GM19025 (cell line): ENCODE measurements around the gene JMJD1C.
A peak's percentile ranks its signal among the peaks of the same experiment; 100 is the strongest.
"Not testable (repeated sequence)": the region's sequence is repeated elsewhere in the genome, so short reads cannot be mapped to it uniquely, and the experiment has no call there.

Experiments
- ATAC-seq: cut with Tn5 transposase; IDR thresholded peaks from one replicate; pipeline ENCODE4 v1.9.1; 2021; ENCODE audit warnings: mild to moderate bottlenecking, low read depth, moderate library complexity; ENCODE audit not compliant: unreplicated experiment

Gene JMJD1C

GRCh38 chr10:63240807-63241206 lies 225.0 kb downstream of the JMJD1C start:
- no peak for ATAC-seq

- no peak for ATAC-seq
These were observed 227.3 kb downstream of the JMJD1C start for GRCh38 chr10:63238501-63238900.

GRCh38 chr10:63237396-63237795 lies 228.4 kb downstream of the JMJD1C start:
- ATAC-seq, result no peak

GRCh38 chr10:63236113-63236935 lies 229.5 kb downstream of the JMJD1C start:
- peak; percentile 90 for ATAC-seq

- ATAC-seq, result not testable (repeated sequence)
These were observed 230.6 kb downstream of the JMJD1C start for GRCh38 chr10:63235136-63235535.

- no peak for ATAC-seq
These were observed 236.6 kb downstream of the JMJD1C start for GRCh38 chr10:63229161-63229560.

- no peak for ATAC-seq
These were observed 237.5 kb downstream of the JMJD1C start for GRCh38 chr10:63228237-63228636.

- ATAC-seq, result no peak
These were observed 238.4 kb downstream of the JMJD1C start for GRCh38 chr10:63227207-63227895.

- no peak for ATAC-seq
These were observed 241.5 kb downstream of the JMJD1C start for GRCh38 chr10:63224241-63224640.

- no peak for ATAC-seq
These were observed 243.8 kb downstream of the JMJD1C start for GRCh38 chr10:63221950-63222349.

GRCh38 chr10:63219749-63220148 lies 246.0 kb downstream of the JMJD1C start:
- no peak for ATAC-seq

GRCh38 chr10:63217120-63217605 lies 248.6 kb downstream of the JMJD1C start:
- ATAC-seq, result peak; percentile 73

GRCh38 chr10:63214571-63214970 lies 251.2 kb downstream of the JMJD1C start:
- ATAC-seq, result no peak

GRCh38 chr10:63213489-63213888 lies 252.3 kb downstream of the JMJD1C start:
- no peak for ATAC-seq

- ATAC-seq, result no peak
These were observed 255.1 kb downstream of the JMJD1C start for GRCh38 chr10:63210611-63211196.

- ATAC-seq, result no peak
These were observed 256.1 kb downstream of the JMJD1C start for GRCh38 chr10:63209705-63210104.

GRCh38 chr10:63208986-63209385 lies 256.8 kb downstream of the JMJD1C start:
- no peak for ATAC-seq

GRCh38 chr10:63206997-63207811 lies 258.6 kb downstream of the JMJD1C start:
- no peak for ATAC-seq

GRCh38 chr10:63206576-63206975 lies 259.2 kb downstream of the JMJD1C start:
- no peak for ATAC-seq

- no peak for ATAC-seq
These were observed 260.4 kb downstream of the JMJD1C start for GRCh38 chr10:63205421-63205820.
